ENCODE results near the gene STXBP3.
"Not testable (repeated sequence)": the region's sequence is repeated elsewhere in the genome, so short reads cannot be mapped to it uniquely, and the experiment has no call there.

The STXBP3 gene, protein sequence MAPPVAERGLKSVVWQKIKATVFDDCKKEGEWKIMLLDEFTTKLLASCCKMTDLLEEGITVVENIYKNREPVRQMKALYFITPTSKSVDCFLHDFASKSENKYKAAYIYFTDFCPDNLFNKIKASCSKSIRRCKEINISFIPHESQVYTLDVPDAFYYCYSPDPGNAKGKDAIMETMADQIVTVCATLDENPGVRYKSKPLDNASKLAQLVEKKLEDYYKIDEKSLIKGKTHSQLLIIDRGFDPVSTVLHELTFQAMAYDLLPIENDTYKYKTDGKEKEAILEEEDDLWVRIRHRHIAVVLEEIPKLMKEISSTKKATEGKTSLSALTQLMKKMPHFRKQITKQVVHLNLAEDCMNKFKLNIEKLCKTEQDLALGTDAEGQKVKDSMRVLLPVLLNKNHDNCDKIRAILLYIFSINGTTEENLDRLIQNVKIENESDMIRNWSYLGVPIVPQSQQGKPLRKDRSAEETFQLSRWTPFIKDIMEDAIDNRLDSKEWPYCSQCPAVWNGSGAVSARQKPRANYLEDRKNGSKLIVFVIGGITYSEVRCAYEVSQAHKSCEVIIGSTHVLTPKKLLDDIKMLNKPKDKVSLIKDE

DNA sequence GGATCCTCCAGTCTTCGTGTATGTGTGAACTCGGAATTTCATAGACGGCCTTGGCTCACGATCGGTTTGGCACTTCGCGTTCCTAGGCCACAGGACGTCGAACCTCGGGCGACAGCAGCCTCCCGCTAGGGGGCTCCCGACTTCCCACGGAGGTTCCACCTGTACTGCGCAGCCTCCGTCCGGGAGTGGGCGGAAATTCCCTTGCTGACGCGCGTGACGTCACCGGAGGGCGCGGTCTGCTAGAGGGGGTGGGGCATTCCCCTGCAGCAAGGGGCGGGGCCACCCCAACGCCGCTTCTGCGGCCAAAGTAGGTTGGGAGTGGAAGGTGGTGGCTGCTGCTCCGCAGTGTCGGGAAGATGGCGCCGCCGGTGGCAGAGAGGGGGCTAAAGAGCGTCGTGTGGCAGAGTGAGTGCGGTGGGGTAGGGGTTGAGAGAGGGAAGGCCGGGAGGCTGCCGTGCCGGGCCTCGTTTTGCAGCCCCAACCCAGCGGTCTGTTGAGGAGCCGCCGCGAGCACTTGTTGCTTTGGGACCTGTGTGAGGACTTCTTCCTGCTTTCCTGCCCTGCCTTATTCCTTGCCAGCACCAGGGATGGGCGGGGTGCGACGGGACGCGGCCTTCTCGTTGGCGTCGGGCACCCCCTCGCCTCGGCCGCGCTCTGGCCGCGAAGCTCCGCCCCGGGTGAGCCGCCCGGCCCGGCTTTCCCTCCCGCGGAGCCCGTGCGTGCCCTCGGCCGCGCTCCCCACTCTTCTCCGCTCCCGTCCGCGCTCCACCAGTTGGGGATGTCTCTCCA, at the start of gene STXBP3:
TSS of gene STXBP3 (plus strand) at position 293 of the 789 bp plus-strand sequence. CDS start at position 357, 64 bp downstream.
- peak; percentile 100 for DNase-seq

DNA sequence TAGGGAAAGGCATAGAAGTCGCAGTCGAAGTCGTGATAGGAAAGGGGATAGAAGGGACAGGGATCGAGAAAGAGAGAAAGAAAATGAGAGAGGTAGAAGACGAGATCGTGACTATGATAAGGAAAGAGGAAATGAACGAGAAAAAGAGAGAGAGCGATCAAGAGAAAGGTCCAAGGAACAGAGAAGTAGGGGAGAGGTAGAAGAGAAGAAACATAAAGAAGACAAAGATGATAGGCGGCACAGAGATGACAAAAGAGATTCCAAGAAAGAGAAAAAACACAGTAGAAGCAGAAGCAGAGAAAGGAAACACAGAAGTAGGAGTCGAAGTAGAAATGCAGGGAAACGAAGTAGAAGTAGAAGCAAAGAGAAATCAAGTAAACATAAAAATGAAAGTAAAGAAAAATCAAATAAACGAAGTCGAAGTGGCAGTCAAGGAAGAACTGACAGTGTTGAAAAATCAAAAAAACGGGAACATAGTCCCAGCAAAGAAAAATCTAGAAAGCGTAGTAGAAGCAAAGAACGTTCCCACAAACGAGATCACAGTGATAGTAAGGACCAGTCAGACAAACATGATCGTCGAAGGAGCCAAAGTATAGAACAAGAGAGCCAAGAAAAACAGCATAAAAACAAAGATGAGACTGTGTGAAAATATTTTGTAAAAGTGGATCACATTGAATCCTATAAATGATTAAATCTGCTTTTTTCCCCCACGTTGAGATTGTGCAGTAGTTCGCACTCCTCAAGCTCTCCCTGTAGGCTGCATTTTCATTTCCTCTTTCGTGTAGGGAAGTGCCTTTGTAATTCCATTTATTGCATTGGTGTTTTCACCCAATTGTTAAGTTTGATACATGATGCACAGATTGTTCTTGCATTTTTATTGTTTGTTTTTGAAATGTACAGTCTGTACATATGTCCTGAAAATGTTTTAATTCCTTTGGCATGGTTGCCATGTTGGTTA, 46.8 kb upstream of the STXBP3 start:
- DNase-seq: no peak

DNA sequence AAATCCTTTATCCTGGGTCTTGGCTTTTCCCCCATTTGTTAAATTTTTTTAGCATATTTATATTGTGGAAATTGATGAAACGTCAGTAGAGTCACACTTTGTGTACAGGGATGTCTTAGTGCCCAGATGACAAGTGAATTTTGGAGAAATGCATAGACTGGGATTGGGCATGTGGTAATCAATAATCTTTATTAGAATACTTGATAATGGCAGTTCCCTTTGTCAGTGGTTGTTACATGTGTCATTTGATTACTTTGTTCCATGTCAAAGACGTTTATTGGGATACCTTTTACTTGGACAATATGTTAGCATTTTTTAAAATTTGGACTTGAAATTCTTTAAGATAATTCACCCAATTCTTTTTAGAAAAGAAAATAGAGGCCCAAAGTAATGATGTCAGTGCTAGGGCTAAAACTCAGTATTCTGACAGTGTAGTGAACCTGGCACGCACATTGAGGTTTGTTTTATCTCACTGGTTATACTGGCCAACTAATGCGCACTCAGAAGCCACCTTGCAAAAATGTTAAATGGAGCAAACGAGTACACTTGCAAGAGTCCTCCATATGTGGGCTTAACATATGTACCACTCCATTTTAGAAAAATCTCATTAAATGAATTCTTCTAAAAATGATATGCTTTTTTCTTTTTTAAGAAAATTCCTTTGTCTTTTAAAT, 45.2 kb upstream of the STXBP3 start:
- no peak for DNase-seq

DNA sequence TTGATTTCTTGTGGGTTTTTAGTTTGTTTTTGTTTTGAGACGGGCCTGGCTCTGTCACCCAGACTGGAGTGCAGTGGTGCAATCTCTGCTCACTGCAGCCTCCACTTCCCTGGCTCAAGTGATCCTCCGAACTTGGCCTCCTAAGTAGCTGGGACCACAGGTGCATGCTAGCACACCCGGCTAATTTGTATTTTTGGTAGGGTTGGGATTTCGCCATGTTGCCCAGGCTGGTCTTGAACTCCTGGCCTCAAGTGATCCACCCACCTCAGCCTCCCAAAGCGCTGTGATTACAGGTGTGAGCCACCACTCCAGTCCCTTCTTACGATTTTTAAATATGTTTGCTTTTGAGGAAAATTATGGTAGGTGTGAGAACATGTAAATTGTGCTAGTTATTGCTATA, 44.4 kb upstream of the STXBP3 start:
- DNase-seq: not testable (repeated sequence)

DNA sequence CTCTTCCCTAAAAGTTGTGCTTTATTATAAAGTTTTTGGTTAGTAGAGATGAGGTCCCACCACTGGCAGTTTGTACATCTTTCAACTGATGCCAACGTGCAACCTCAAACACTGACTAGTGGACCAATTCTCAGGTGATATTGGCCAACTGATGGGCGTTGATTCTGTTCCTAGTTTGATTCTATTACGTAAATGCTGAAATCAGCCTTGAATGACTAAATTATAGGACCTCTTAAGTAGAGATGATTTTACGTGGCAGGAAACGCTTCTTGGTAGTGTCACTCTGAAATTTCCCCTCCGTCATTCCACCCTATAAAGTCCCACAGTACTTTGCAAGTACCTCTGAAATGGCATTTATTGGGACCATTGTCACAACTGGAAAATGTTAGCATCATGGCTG, 42.5 kb upstream of the STXBP3 start:
- no peak for DNase-seq

DNA sequence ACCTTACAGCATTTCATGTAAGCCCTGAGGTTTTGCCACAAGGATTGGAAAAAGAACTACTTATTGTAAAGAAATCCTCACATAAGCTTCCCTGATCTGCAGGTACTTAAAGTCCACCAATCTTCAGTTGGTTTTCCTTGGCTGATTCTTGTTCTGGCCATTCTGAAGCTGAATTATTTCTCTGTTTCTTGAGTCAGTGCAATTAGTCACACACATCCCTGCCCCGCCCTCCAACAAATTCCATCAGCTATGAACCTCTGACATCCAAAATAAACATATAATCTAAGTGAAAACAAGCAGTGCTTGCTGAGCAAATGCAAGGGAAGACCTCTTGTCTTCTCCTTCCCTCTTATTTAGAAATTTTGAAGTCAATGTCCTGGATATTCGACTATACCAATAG, 42.0 kb upstream of the STXBP3 start:
- DNase-seq: no peak

DNA sequence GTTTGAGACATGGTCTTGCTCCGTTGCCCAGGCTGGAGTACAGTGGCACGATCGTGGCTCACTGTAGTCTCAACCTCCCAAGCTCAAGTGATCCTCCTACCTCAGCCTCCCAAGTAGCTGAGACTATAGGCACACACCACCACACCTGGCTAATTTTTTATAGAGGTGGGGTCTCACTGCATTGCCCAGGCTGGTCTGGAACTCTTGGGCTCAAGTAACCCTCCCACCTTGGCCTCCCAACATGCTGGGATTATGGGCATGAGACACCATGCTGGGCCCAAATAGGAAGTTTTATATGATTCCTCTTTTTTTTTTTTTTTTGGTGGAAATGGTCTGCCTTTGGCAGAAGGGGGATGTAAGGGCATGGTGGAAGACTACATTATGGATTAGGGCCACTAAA, 39.8 kb upstream of the STXBP3 start:
- no peak for DNase-seq

DNA sequence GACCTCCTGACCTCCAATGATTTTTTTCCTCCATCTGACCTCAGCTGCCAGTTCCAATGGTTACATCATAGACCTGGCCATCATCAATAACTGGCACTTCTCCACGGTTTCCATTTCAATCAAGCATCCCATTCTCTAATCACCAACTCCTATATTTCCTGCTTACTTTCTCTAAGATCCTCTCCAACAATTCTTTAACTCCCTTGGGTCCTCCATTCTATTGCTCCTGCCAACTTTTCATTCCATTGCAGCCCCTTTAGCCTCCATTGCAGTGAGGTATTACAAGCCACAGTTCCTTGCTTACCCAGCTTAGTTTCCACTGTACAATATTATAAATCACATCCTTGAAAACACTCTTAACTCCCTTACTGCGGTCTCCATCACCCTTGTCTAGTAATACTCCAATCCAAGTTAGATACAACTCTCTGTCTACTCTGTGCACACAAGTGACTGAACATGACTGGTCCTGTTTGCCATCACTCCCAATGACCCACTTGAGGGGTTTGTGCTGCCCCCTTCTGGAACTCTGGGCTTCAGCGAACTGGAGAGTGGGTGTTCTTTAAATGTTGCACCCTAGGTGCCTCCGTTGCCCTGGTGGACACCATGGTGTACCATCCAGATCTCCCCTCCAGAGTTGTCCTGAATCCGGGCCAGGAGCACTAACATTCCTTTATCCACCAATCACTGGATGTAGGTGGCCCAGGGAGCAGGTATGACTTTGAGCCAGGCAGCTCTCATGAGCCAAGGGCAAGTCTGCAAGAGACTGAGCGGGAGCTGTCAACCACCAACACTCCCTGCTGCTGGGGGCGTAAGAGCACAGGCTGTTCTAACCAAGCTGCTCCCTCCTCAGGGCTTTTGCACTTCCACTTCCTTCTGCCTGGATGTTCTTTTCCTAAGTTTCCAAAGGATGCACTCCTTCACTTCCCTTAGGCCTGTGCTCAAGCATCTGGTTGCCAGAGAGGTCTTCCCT, 37.5 kb upstream of the STXBP3 start:
- DNase-seq: peak; percentile 41 to 64

DNA sequence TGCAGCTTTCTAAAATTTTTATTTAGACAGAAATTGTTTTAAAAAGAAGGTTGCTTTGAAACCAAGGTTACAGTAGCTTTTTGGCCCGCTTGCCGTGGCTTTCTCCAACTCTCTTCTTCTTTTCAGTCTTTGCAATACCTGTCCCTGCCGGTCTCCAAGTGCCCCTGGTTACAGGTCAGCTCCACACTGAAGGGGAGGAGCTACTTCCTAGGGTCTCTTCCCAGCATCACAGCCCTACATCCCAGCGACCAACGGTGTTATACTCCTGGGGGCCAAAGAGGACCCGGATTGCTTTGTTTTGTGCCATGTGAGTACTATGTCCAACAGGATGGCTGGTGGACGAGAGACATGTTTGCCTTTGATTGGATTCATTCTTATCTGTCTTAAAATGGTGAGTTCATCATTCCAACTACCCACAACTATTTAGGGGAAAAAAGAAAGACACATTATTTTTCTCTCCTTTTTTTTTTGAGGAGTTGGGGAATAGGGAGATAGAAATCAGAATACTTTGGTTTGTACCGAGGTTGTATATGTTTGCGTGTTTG, 33.8 kb upstream of the STXBP3 start, which contains the start of gene FNDC7:
TSS of gene FNDC7 (plus strand) at position 303 of the 545 bp plus-strand sequence. CDS start at position 329, 26 bp downstream.
- no peak for DNase-seq

DNA sequence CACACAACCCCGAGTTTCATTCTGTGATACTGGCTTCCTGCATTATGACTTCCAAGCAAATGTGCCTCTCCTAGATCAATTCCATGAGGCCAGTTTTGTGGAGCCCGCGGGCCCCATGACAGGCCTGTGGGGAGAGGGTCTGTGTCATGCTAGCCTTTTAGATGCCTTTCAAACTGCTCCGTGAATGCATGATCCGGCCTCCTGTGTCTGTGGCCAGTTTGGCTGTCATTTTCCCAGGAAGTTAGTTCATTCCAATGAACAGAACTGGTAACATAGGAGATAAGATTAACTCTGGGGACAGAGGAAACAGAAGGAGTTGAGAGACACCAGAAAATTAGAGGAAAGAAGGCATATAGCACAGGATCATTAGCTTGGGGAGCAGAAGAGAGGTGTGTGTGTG, 30.5 kb upstream of the STXBP3 start:
- no peak for DNase-seq

DNA sequence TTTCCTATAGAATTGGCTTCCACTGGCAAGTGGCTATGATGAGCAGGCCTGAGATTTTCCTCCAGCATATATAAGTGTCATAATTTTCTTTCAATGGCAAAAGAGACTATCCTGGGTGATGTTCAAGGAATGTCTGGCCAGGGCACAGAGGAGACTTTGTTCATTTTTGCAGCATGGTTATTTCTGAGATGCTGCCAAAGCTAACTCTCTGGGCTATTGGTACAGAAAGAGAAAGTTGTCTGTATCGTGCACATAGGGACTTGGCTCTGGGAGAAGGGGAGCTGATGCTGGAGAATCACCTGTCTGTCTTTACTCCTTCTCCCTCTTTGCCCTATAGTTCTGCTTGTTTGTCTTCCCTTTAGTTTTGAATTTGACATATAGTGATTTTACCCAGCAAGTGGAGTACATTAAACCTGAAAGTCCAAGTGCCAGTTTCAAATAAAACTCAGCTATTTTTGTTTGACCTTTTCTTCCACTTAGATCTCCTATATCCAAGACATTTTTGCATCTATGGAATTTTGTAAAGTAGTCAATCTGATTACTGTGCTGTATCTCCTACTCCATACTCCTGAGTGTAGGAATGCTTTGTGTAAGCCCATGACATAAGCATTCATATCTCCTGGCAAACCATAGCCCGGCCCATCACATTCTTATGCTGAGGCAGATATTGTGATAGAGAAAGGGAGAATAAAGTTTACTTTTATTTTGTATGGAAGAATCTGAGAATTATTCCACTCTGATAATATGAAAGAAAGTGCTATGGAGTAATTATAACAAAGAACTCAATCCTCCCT, 29.8 kb upstream of the STXBP3 start:
- DNase-seq: no peak

DNA sequence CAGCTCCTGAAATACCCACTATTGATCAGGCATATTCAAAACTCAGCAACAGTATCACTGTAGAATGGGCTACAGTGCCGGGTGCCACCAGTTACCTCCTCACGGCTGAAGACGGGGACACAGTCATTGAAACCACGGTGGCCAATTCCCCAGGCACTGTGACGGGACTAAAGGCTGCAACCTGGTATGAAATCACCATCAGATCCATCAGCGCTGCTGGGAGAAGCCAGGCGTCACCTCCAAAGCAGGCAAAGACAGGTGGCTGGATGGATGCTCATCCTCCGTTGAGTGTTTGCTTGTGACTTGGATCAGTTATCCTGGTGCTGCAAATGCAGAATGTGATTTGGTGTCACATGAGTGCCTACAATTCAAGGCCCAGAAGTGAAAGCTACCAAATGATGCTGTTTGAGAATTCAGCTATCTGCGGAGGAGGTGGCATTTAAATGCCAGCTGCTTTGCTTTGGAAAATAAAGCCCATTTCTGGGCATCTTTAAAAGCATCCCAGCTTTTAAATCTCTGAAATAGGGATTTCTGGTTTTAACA, 28.6 kb upstream of the STXBP3 start:
- DNase-seq: no peak

DNA sequence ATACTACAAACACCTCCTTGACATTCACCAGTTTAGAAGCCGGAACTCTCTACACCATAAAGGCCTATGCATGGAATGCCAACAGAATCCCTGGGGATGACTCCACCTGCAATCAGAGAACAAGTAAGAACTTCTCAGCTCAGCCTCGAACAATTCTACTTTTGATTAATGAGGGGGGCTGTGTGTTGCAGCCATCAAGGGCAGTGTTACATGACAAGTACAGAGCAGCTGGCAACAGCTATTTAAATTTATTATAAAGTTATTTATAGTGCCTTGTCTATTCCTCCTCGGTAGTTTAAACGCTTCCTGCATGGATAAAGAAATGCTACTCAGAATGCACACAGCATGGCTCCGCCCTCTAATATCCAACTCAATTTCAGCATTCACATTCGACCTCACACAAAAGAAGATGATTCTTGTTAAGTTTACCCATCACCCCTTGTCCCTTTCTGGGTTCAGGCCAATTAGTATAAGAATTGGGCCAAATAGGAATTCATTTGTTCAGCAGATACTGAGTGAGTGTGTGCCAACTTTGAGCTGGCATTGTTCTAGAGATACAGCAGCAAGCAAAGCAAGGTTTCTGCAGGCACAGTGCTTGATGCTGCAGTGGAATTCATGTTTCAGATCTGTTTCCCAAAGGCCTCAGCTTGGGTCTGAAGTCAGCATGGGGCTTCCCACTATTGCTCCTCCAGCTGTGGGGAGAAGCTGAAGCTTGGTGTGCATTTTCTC, 27.4 kb upstream of the STXBP3 start:
- DNase-seq: no peak

DNA sequence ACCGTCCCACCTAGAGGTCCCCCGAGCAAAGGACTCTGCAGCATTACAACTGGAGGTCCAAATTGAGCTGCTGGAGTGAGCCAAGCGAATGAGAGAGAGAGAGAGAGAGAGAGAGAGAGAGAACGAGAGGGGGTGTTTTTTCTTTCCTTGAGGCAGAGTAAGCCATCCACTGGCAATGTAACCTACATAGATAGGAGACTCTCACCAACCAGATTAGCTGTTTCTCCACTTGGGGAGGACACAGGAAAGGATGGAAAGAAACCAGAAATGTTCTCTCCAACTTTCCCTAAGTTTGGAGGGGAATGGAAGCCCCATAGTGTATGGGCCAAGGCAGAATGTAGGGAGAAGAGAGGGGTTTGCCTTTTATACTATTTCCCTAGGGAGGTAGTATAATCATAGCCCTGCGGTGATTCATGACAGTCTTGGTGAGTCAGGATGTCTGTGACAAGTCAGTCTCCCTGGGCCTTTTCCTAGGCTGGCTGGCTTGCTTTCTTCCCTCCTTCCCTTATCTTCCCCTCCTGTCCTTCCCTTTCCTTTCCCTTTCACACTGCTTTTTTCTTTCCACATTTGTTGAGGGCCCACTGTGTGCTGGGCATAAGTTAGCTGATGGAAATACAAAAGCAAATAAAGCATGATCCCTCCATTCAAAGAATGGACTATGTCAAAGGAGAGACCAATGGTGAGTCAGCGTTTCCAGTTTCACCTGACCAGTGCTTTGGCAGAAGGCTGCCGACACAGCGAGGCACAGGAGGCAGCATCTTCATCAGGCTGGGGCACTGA, 26.6 kb upstream of the STXBP3 start:
- no peak for DNase-seq

DNA sequence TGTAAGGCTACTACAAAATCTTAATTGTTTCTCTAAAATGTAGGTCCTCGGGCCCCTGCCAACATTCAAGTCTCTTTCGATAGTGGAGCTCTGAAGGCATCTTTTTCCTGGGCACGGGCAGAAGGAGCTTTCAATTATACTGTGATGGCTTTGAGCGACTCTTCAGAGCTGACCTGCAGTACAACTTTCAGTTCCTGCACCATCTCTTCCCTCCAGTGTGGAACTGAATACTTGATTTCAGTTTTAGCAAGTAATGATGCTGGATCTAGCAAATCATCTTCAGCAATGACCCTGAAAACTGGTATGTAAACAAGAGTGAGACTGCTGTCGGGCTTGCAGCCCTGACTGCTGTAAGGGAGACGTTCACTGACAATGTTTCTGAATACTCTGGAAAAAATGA, 24.2 kb upstream of the STXBP3 start:
- DNase-seq: no peak

DNA sequence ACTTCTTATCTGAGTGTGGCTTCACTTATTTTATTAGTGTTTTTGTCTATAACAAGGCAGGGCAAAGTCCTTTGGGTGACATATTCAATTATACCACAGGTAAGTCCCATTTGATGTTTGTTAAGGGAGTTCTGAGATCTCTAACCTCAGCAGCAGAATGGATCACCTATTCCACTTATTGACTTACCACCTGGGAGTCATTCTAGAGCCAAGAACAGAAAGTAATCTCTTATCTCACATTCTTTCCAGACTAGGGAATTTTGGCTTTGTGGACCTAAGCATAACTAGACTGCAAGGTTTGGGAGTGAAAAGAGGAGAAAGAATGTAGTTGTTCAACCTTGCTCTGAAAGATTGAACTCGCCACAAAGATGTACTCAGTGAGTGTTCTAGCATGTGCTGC, 20.6 kb upstream of the STXBP3 start:
- DNase-seq: no peak

DNA sequence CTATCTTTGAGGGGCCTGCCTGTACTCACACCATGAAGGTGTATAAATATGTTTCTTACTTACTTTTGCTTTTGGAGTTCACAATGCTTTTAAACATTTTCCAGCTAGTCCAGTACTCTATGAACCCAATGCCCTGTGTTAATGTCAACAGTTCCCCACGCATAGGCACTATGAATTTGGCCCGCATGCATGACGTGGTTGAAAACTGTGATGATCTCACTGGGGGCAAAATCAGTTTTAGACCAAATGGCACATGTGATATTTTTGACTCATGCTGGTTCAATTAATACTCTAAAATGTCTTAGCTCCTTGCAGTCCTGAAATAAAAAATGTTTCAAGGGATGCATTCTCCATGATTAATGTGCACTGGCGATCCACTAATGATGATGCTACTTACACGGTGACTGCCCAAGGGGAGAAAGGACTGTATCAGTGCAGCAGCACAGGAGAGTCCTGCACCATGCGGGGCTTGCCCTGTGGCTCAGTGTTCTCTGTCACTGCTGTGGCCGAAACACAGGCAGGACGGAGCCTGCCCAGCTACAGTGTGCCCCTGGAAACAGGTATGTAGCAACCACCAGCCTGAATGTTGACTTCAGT, 18.0 kb upstream of the STXBP3 start:
- DNase-seq: no peak

All from stimulated activated CD4-positive, alpha-beta T cell treated with anti-CD3 and anti-CD28 coated beads, Interleukin-2, amount 100 ng/mL, for 48 hours (primary cell).